SK-N-SH (cell line): ENCODE measurements around the gene MLLT3. TPM values are rescaled to one million over a fixed set of nuclear protein-coding genes. Genes with fewer than 3 reads are reported as not detected.

Experiments
- CTCF ChIA-PET: fragments of 300-600, 350-600 bp; formaldehyde crosslinking; extraction: SDS; loops from one replicate; lab custom pipeline; 2021; lab: Yijun Ruan, JAX
- POLR2A ChIA-PET: fragments of 350-600 bp; sonication (Branson Sonifier 250); formaldehyde crosslinking; extraction: SDS; loops from one replicate; lab custom pipeline; 2020; ENCODE audit warnings: antibody characterized with exemption, inconsistent platforms; lab: Yijun Ruan, JAX
- DNase-seq: peaks from one replicate; pipeline ENCODE4 v3.0.0; 2012
- H2AFZ ChIP-seq: fragments of 200-600 bp; sonication (generic); 2 replicates; pipeline ENCODE4 v1.8.1; 2016; ENCODE audit warnings: antibody characterized with exemption, mild to moderate bottlenecking, low read depth
- H3F3A ChIP-seq: fragments of 200-600 bp; sonication (generic); replicated peaks from 2 replicates; pipeline ENCODE3; 2016; ENCODE audit warnings: antibody characterized with exemption, mild to moderate bottlenecking; ENCODE audit not compliant: insufficient read depth
- H3K27ac ChIP-seq, 2 experiments: fragments of 200-500 bp in 1 of 2; fragments of 200-600 bp in 1 of 2; sonication (Bioruptor generic) in 1 of 2; sonication (generic), shearing (Covaris generic) in 1 of 2; 2 replicates each; pipeline versions ENCODE4 v1.5.1 to v1.6.1; 2014 to 2016; ENCODE audit warnings: low read depth in 2 of 2, inconsistent platforms in 1 of 2, low read length in 1 of 2, mild to moderate bottlenecking in 1 of 2, mixed read lengths in 1 of 2
- H3K27me3 ChIP-seq: fragments of 200-600 bp; sonication (generic), shearing (Covaris generic); 2 replicates; pipeline ENCODE4 v1.6.1; 2016; ENCODE audit warnings: mixed run types; ENCODE audit not compliant: insufficient read depth
- H3K36me3 ChIP-seq, 2 experiments: fragments of 200-500 bp in 1 of 2; fragments of 200-600 bp in 1 of 2; sonication (Bioruptor generic) in 1 of 2; sonication (generic) in 1 of 2; replicated peaks in 1 of 2; 2 replicates each; pipeline versions ENCODE3 to v1.5.1; 2014 to 2016; ENCODE audit warnings: low read length in 1 of 2, mild to moderate bottlenecking in 1 of 2; ENCODE audit not compliant: insufficient read depth in 2 of 2, control insufficient read depth in 1 of 2
- H3K4me1 ChIP-seq, 2 experiments: fragments of 200-500 bp in 1 of 2; fragments of 200-600 bp in 1 of 2; sonication (Bioruptor generic) in 1 of 2; sonication (generic), shearing (Covaris generic) in 1 of 2; 2 replicates each; pipeline versions ENCODE4 v1.5.1 to v1.6.1; 2014 to 2016; ENCODE audit warnings: low read depth in 1 of 2, low read length in 1 of 2, mixed run types in 1 of 2; ENCODE audit not compliant: insufficient read depth in 2 of 2, control insufficient read depth in 1 of 2
- H3K4me2 ChIP-seq: fragments of 200-600 bp; sonication (generic), shearing (Covaris generic); 2 replicates; pipeline ENCODE4 v1.6.1; 2017; ENCODE audit warnings: mixed run types
- H3K4me3 ChIP-seq, 2 experiments: fragments of 200-500 bp in 1 of 2; fragments of 200-600 bp in 1 of 2; sonication (Bioruptor generic) in 1 of 2; sonication (generic), shearing (Covaris generic) in 1 of 2; 2 replicates each; pipeline versions ENCODE4 v1.5.1 to v1.8.1; 2014 to 2016; ENCODE audit warnings: low read depth in 2 of 2, inconsistent platforms in 1 of 2, low read length in 1 of 2, mild to moderate bottlenecking in 1 of 2, mixed read lengths in 1 of 2, moderate library complexity in 1 of 2
- H3K79me2 ChIP-seq: fragments of 200-600 bp; sonication (generic); 2 replicates; pipeline ENCODE4 v1.8.1; 2017; ENCODE audit warnings: mild to moderate bottlenecking; ENCODE audit not compliant: insufficient read depth
- H3K9ac ChIP-seq: fragments of 200-600 bp; sonication (generic); 2 replicates; pipeline ENCODE4 v1.6.1; 2017; ENCODE audit warnings: mixed run types
- H3K9me2 ChIP-seq: fragments of 200-600 bp; sonication (generic); 2 replicates; pipeline ENCODE4 v1.6.1; 2017; ENCODE audit warnings: mixed run types
- H3K9me3 ChIP-seq: fragments of 200-600 bp; sonication (generic); 2 replicates; pipeline ENCODE4 v1.6.1; 2017; ENCODE audit warnings: mixed run types, mild to moderate bottlenecking, moderate library complexity
- H4K20me1 ChIP-seq: fragments of 200-600 bp; sonication (generic); 2 replicates; pipeline ENCODE4 v1.6.1; 2017; ENCODE audit warnings: mild to moderate bottlenecking, mixed run types; ENCODE audit not compliant: insufficient read depth
- CHD2 ChIP-seq: fragments of 150-350 bp; IDR thresholded peaks from 2 replicates; pipeline ENCODE4 v1.6.1; 2018; ENCODE audit warnings: low read length; ENCODE audit not compliant: partially characterized antibody
- ELF1 ChIP-seq: IDR thresholded peaks from 2 replicates; pipeline ENCODE4 v1.4.0; 2012
- FOSL2 ChIP-seq: IDR thresholded peaks from 2 replicates; pipeline ENCODE4 v1.4.0; 2012; ENCODE audit warnings: low read depth, mild to moderate bottlenecking, moderate library complexity, borderline replicate concordance
- FOXJ3 ChIP-seq: sonication (generic); formaldehyde crosslinking; IDR thresholded peaks from 2 replicates; pipeline ENCODE4 v1.5.1; 2020; ENCODE audit warnings: mild to moderate bottlenecking, missing genetic modification reagents
- FOXM1 ChIP-seq: IDR thresholded peaks from 2 replicates; pipeline ENCODE4 v1.4.0; 2012; ENCODE audit warnings: low read depth, mild to moderate bottlenecking
- GABPA ChIP-seq: IDR thresholded peaks from 2 replicates; pipeline ENCODE4 v1.4.0; 2012; ENCODE audit warnings: low read depth, mild to moderate bottlenecking
- GATA2 ChIP-seq: sonication (generic); formaldehyde crosslinking; IDR thresholded peaks from 2 replicates; pipeline ENCODE4 v1.5.0; 2020; ENCODE audit warnings: mild to moderate bottlenecking, missing genetic modification reagents
- MAX ChIP-seq: IDR thresholded peaks from 2 replicates; pipeline ENCODE4 v1.4.0; 2012; ENCODE audit warnings: low read depth
- NFIC ChIP-seq: IDR thresholded peaks from 2 replicates; pipeline ENCODE4 v1.4.0; 2012; ENCODE audit warnings: borderline replicate concordance
- POLR2AphosphoS5 ChIP-seq: IDR thresholded peaks from 2 replicates; pipeline ENCODE4 v1.6.1; 2012; ENCODE audit warnings: low read depth, low read length
- RAD21 ChIP-seq: IDR thresholded peaks from 2 replicates; pipeline ENCODE4 v1.6.1; 2012; ENCODE audit warnings: mild to moderate bottlenecking, low read length
- RCOR1 ChIP-seq: fragments of 150-350 bp; IDR thresholded peaks from 2 replicates; pipeline ENCODE4 v1.6.1; 2017; ENCODE audit warnings: antibody characterized with exemption, low read length
- SIN3A ChIP-seq: IDR thresholded peaks from 2 replicates; pipeline ENCODE4 v1.6.1; 2012; ENCODE audit warnings: low read depth, mild to moderate bottlenecking, low read length, moderate library complexity, borderline replicate concordance
- SMC3 ChIP-seq: IDR thresholded peaks from 2 replicates; pipeline ENCODE4 v1.6.1; 2012; ENCODE audit warnings: low read depth, low read length, improper control_type of control experiment
- TAF1 ChIP-seq: IDR thresholded peaks from 2 replicates; pipeline ENCODE4 v1.6.1; 2012; ENCODE audit warnings: low read depth, mild to moderate bottlenecking, low read length, moderate library complexity, borderline replicate concordance
- USF2 ChIP-seq: fragments of 150-350 bp; IDR thresholded peaks from 2 replicates; pipeline ENCODE4 v1.6.1; 2017; ENCODE audit warnings: antibody characterized with exemption, low read length, low read depth, borderline replicate concordance
- YY1 ChIP-seq: IDR thresholded peaks from 2 replicates; pipeline ENCODE4 v1.4.0; 2012; ENCODE audit warnings: low read depth, mild to moderate bottlenecking
- WGBS: methylation state at CpG from one replicate; pipeline ENCODE4 v1.1.6; 2017; ENCODE audit warnings: low lambda C conversion rate; 5-methylcytosine and 5-hydroxymethylcytosine counted together
- polyA plus RNA-seq, 3 experiments: library from polyadenylated mRNA; depleted of rRNA; stranded (reverse); fragments of >200 nt; gene quantifications; 2 replicates each; pipeline ENCODE4 v1.2.3, GENCODE V29; 2012
- TF ChIP-seq, protein P1 (sequence below): IDR thresholded peaks from 2 replicates; pipeline ENCODE4 v1.4.0; 2012; ENCODE audit warnings: low read depth, borderline replicate concordance
- TF ChIP-seq, protein P2 (sequence below): IDR thresholded peaks from 2 replicates; pipeline ENCODE4 v1.4.0; 2012; ENCODE audit warnings: low read depth, borderline replicate concordance

Gene MLLT3
- polyA plus RNA-seq, 1 of the 3 experiments (the other 2 are of a cell fraction), result 3.9 TPM

GRCh38 chr9:20333991-20334390 lies 288.3 kb downstream of the MLLT3 start:
- H3K9me2 ChIP-seq, result no peaks in the 10 kb centered on the region
- no peak overlapping the region for H3K4me2 ChIP-seq
- H3K27me3 ChIP-seq, result no peaks in the 10 kb centered on the region; the same call in 1 of the 2 replicates
- ChIA-PET CTCF (interaction anchor here (1.0 to 1.1 kb wide), 2 partner anchors 21 to 877 kb away, joined by 3 to 4 read pairs; no protein-coding TSS in a partner anchor), POLR2A (no interaction called here)
- no peaks in the 10 kb centered on the region for H3K4me1 ChIP-seq
- H4K20me1 ChIP-seq, result no peaks in the 10 kb centered on the region
- H3K4me3 ChIP-seq, result no peak overlapping the region
- TF ChIP-seq ELF1 (no peak), FOSL2 (no peak), POLR2AphosphoS5 (no peak), SMC3 (no peak), GABPA (no peak), CHD2 (no peak), SIN3A (no peak), FOXJ3 (CRISPR knock-in tag) (no peak), NFIC (no peak), FOXM1 (no peak), TAF1 (no peak), RAD21 (no peak), MAX (no peak), GATA2 (CRISPR knock-in tag) (no peak), YY1 (no peak), RCOR1 (no peak), USF2 (no peak)
- TF ChIP-seq, protein P1, sequence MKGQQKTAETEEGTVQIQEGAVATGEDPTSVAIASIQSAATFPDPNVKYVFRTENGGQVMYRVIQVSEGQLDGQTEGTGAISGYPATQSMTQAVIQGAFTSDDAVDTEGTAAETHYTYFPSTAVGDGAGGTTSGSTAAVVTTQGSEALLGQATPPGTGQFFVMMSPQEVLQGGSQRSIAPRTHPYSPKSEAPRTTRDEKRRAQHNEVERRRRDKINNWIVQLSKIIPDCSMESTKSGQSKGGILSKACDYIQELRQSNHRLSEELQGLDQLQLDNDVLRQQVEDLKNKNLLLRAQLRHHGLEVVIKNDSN, result no peak
- TF ChIP-seq, protein P2, sequence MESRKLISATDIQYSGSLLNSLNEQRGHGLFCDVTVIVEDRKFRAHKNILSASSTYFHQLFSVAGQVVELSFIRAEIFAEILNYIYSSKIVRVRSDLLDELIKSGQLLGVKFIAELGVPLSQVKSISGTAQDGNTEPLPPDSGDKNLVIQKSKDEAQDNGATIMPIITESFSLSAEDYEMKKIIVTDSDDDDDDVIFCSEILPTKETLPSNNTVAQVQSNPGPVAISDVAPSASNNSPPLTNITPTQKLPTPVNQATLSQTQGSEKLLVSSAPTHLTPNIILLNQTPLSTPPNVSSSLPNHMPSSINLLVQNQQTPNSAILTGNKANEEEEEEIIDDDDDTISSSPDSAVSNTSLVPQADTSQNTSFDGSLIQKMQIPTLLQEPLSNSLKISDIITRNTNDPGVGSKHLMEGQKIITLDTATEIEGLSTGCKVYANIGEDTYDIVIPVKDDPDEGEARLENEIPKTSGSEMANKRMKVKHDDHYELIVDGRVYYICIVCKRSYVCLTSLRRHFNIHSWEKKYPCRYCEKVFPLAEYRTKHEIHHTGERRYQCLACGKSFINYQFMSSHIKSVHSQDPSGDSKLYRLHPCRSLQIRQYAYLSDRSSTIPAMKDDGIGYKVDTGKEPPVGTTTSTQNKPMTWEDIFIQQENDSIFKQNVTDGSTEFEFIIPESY, result no peak
- H3K79me2 ChIP-seq, result no peaks in the 10 kb centered on the region
- H3K9ac ChIP-seq, result no peak overlapping the region
- H3K27ac ChIP-seq, result no peak overlapping the region
- no peak for DNase-seq
- no peaks in the 10 kb centered on the region for H3K36me3 ChIP-seq
- H2AFZ ChIP-seq, result no peak overlapping the region
- no peaks in the 10 kb centered on the region for H3F3A ChIP-seq
- WGBS, result 34% methylated on average over 5 of the region's 5 CpGs
- H3K9me3 ChIP-seq, result no peaks in the 10 kb centered on the region
